NT2/D1 (cell line): Measurements from ENCODE around the gene GATA1.

Source experiments
- SUZ12 ChIP-seq: IDR thresholded peaks from 2 replicates; pipeline ENCODE4 v1.6.1; 2011; ENCODE audit not compliant: insufficient read length, insufficient read depth; ENCODE audit errors: extremely low read depth
- YY1 ChIP-seq: IDR thresholded peaks from 2 replicates; pipeline ENCODE4 v1.6.1; 2011; ENCODE audit not compliant: insufficient read length, insufficient read depth
- ZNF274 ChIP-seq: IDR thresholded peaks from 2 replicates; pipeline ENCODE4 v1.6.1; 2011; ENCODE audit warnings: mild to moderate bottlenecking, low read depth, low read length

- TF ChIP-seq SUZ12 (no peak), YY1 (no peak), ZNF274 (no peak)
These were observed 32.5 kb downstream of the GATA1 start for GRCh38 chrX:48818866-48819265.
